Caco-2 (cell line): ENCODE results near the gene IFI16. TPM values are rescaled to one million over a fixed set of nuclear protein-coding genes. Genes with fewer than 3 reads are reported as not detected.

Experiments
- BruUV-seq: library from RNA; stranded (reverse); fragments of 400-500 nt; replicated peaks from 2 replicates; lab custom pipeline; 2021; lab: Mats Ljungman, UMichigan
- CTCF ChIA-PET: fragments of 300-600 bp; sonication (Branson Sonifier 250); formaldehyde crosslinking; loops from one replicate; lab custom pipeline; 2022; ENCODE audit warnings: antibody characterized with exemption; lab: Charles Lee
- POLR2A ChIA-PET: fragments of 300-600 bp; sonication (Branson Sonifier 250); formaldehyde crosslinking; loops from one replicate; lab custom pipeline; 2022; ENCODE audit warnings: antibody characterized with exemption; lab: Charles Lee
- DNase-seq, 2 experiments: peaks; one replicate each; pipeline versions ENCODE4 v3.0.0 to v3.0.0-alpha.2; 2020 to 2022
- H3K27me3 ChIP-seq: replicated peaks from 2 replicates; pipeline ENCODE4 v1.6.0; 2011; ENCODE audit warnings: low read length; ENCODE audit not compliant: control insufficient read depth, insufficient read depth
- H3K36me3 ChIP-seq: 2 replicates; pipeline ENCODE4 v1.5.1; 2011; ENCODE audit warnings: low read length; ENCODE audit not compliant: control insufficient read depth, insufficient read depth
- H3K4me1 ChIP-seq: fragments of 250-450 bp; sonication (Bioruptor Pico); 2 replicates; pipeline ENCODE4 v1.5.1; 2020; ENCODE audit warnings: mild to moderate bottlenecking
- H3K4me3 ChIP-seq: 2 replicates; pipeline ENCODE4 v1.5.1; 2011; ENCODE audit warnings: low read depth, mild to moderate bottlenecking, control low read depth, low read length
- H3K9me3 ChIP-seq: fragments of 250-450 bp; sonication (Bioruptor Pico); 2 replicates; pipeline ENCODE4 v1.5.1; 2020; ENCODE audit warnings: mild to moderate bottlenecking, moderate library complexity
- H3K27ac Mint-ChIP-seq: one replicate; pipeline ENCODE4 v1.8.0; 2022; ENCODE audit warnings: mixed read lengths; ENCODE audit not compliant: unreplicated experiment
- H3K27me3 Mint-ChIP-seq: one replicate; pipeline ENCODE4 v1.8.0; 2022; ENCODE audit warnings: mixed read lengths; ENCODE audit not compliant: insufficient read depth, unreplicated experiment
- H3K36me3 Mint-ChIP-seq: one replicate; pipeline ENCODE4 v1.8.0; 2022; ENCODE audit warnings: mild to moderate bottlenecking, mixed read lengths; ENCODE audit not compliant: insufficient read depth, unreplicated experiment
- H3K4me1 Mint-ChIP-seq: one replicate; pipeline ENCODE4 v1.8.0; 2022; ENCODE audit warnings: low read depth, mixed read lengths; ENCODE audit not compliant: unreplicated experiment
- H3K4me3 Mint-ChIP-seq: one replicate; pipeline ENCODE4 v1.8.0; 2022; ENCODE audit warnings: mild to moderate bottlenecking, moderate library complexity, mixed read lengths; ENCODE audit not compliant: unreplicated experiment
- H3K9me3 Mint-ChIP-seq: one replicate; pipeline ENCODE4 v1.8.0; 2022; ENCODE audit warnings: mixed read lengths; ENCODE audit not compliant: unreplicated experiment
- CTCF ChIP-seq, 2 experiments: fragments of 200-600 bp in 1 of 2; IDR thresholded peaks; 1 replicate in 1 of 2; 2 replicates in 1 of 2; pipeline versions ENCODE4 v1.5.1 to v1.8.0; 2011 to 2022; ENCODE audit warnings: antibody characterized with exemption in 1 of 2, control low read depth in 1 of 2, inconsistent platforms in 1 of 2, low read depth in 1 of 2, low read length in 1 of 2, mild to moderate bottlenecking in 1 of 2, moderate library complexity in 1 of 2; ENCODE audit not compliant: insufficient read depth in 1 of 2, severe bottlenecking in 1 of 2, unreplicated experiment in 1 of 2
- intact Hi-C: fragments of 100-400 bp; cut with micrococcal nuclease; formaldehyde crosslinking; loops from one replicate; pipeline ENCODE4 v1.10.0; 2022; ENCODE audit not compliant: unreplicated experiment
- total RNA-seq: library from RNA; stranded (reverse); gene quantifications from 2 replicates; pipeline ENCODE4 v1.2.3, GENCODE V29; 2022

Gene IFI16
- total RNA-seq, 1 experiment from 2014 or later, result not detected

- Histone ChIP-seq H3K27me3 (no peaks in the 10 kb centered on the region), H3K4me3 (no peak overlapping the region), H3K36me3 (no peaks in the 10 kb centered on the region), H3K9me3 (no peaks in the 10 kb centered on the region), H3K4me1 (no peaks in the 10 kb centered on the region)
- no peak for TF ChIP-seq CTCF (IDR thresholded peaks at IDR 0.05; ENCODE audit: insufficient read depth in 1 of 2, low read depth in 1 of 2, low read length in 1 of 2, severe bottlenecking in 1 of 2, unreplicated experiment in 1 of 2)
- Mint-ChIP-seq H3K36me3 (no peaks in the 10 kb centered on the region), H3K4me1 (no peaks in the 10 kb centered on the region), H3K27me3 (no peaks in the 10 kb centered on the region), H3K9me3 (peaks cover 9% of the 10 kb centered on the region), H3K4me3 (no peak overlapping the region), H3K27ac (no peak overlapping the region)
- CTCF ChIA-PET, result no interaction called here
- intact Hi-C loops, result loop anchor here (10.0 kb wide), 1 partner anchor 788 kb away; no protein-coding TSS in a partner anchor
- no TSS peak for BruUV-seq
- no peak for DNase-seq
- POLR2A ChIA-PET, result no interaction called here
Observed at GRCh38 chr1:158992787-158993312, 16.9 kb upstream of the IFI16 start.

DNA sequence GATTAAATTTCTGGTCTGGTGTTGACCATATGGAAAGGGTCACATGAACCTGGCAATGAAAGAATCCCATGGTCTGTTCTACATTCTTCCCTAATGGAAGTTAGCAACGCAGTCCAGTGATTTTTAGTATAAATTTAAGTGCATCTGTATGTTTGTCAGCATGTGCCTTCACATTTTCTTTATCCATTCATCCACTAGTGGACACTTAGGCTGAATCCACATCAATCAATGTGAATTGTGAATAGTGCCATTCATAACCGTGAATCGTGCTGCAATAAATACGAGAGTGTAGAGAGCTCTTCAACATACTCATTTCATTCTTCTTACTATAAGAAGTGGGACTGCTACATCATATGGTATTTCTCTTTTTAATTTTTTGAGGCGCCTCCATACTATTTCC lies 12.7 kb upstream of the IFI16 start:
- no peak for DNase-seq
- intact Hi-C loops, result loop anchor here (5.0 to 10.0 kb wide), 2 partner anchors 200 to 792 kb away; no protein-coding TSS in a partner anchor
- Mint-ChIP-seq H3K27me3 (peaks cover 4% of the 10 kb centered on the region), H3K9me3 (peaks cover 9% of the 10 kb centered on the region), H3K27ac (no peak overlapping the region), H3K36me3 (no peaks in the 10 kb centered on the region), H3K4me3 (no peak overlapping the region), H3K4me1 (no peaks in the 10 kb centered on the region)
- Histone ChIP-seq H3K36me3 (no peaks in the 10 kb centered on the region), H3K27me3 (no peaks in the 10 kb centered on the region), H3K4me3 (no peak overlapping the region), H3K4me1 (no peaks in the 10 kb centered on the region), H3K9me3 (no peaks in the 10 kb centered on the region)
- POLR2A ChIA-PET, result no interaction called here
- TF ChIP-seq CTCF (IDR thresholded peaks at IDR 0.05; ENCODE audit: insufficient read depth in 1 of 2, low read depth in 1 of 2, low read length in 1 of 2, severe bottlenecking in 1 of 2, unreplicated experiment in 1 of 2), result no peak
- BruUV-seq, result no TSS peak
- CTCF ChIA-PET, result no interaction called here

- Mint-ChIP-seq H3K4me3 (no peak overlapping the region), H3K27ac (no peak overlapping the region), H3K36me3 (no peaks in the 10 kb centered on the region), H3K27me3 (peaks cover 4% of the 10 kb centered on the region), H3K9me3 (peaks cover 9% of the 10 kb centered on the region), H3K4me1 (no peaks in the 10 kb centered on the region)
- no TSS peak for BruUV-seq
- H3K27me3 ChIP-seq, result no peaks in the 10 kb centered on the region
- H3K36me3 ChIP-seq, result no peaks in the 10 kb centered on the region
- no peak overlapping the region for H3K4me3 ChIP-seq
- ChIA-PET POLR2A (no interaction called here), CTCF (interaction anchor here (1.3 kb wide), 1 partner anchor 794 kb away, joined by 6 read pairs; no protein-coding TSS in a partner anchor)
- H3K9me3 ChIP-seq, result no peaks in the 10 kb centered on the region
- intact Hi-C loops, result loop anchor here (1.0 to 10.0 kb wide), 4 partner anchors 74 to 793 kb away; no protein-coding TSS in a partner anchor
- H3K4me1 ChIP-seq, result no peaks in the 10 kb centered on the region
- DNase-seq, result no peak
- TF ChIP-seq CTCF (IDR thresholded peaks at IDR 0.05; ENCODE audit: insufficient read depth in 1 of 2, low read depth in 1 of 2, low read length in 1 of 2, severe bottlenecking in 1 of 2, unreplicated experiment in 1 of 2), result no peak
Observed at GRCh38 chr1:158998037-158998780, 11.5 kb upstream of the IFI16 start.
